Heart right ventricle (tissue), 16 donors: ENCODE results near the gene FILIP1L. TPM values are rescaled to one million over a fixed set of nuclear protein-coding genes. Genes with fewer than 3 reads are reported as not detected.

Experiments
- ATAC-seq, 8 donors: fragments of 200-7000 bp; cut with Tn5 transposase; one replicate each; pipeline ENCODE4 v1.9.1; 2020; ENCODE audit warnings: mild to moderate bottlenecking in 8 of 8, moderate library complexity in 8 of 8, moderate number of reproducible peaks in 1 of 8
- DNase-seq, 2 donors: peaks; one replicate each; pipeline ENCODE4 v3.0.0-alpha.2; 2020
- H3K27ac ChIP-seq, 10 donors: fragments of 200-600 bp; sonication (generic) in 2 of 10; one replicate each; pipeline versions ENCODE4 v1.5.0 to v1.8.0; 2020 to 2022; ENCODE audit warnings: mild to moderate bottlenecking in 3 of 10
- H3K27me3 ChIP-seq, 7 donors: fragments of 200-600 bp; one replicate each; pipeline ENCODE4 v1.8.0; 2021 to 2022; ENCODE audit warnings: mild to moderate bottlenecking in 2 of 7
- H3K36me3 ChIP-seq, 9 donors: fragments of 200-600 bp; sonication (generic) in 1 of 9; one replicate each; pipeline versions ENCODE4 v1.5.0 to v1.8.0; 2020 to 2022; ENCODE audit warnings: mild to moderate bottlenecking in 2 of 9
- H3K4me1 ChIP-seq, 9 donors: fragments of 200-600 bp; sonication (generic) in 1 of 9; one replicate each; pipeline versions ENCODE4 v1.5.0 to v1.8.0; 2020 to 2022; ENCODE audit warnings: mild to moderate bottlenecking in 4 of 9
- H3K4me3 ChIP-seq, 10 donors: fragments of 200-600 bp; sonication (generic) in 2 of 10; one replicate each; pipeline versions ENCODE4 v1.5.0 to v1.8.0; 2020 to 2022; ENCODE audit warnings: mild to moderate bottlenecking in 7 of 10, moderate library complexity in 2 of 10
- H3K9me3 ChIP-seq, 11 donors: fragments of 200-600 bp in 10 of 11; sonication (generic) in 2 of 11; one replicate each; pipeline versions ENCODE4 v1.5.0 to v1.8.0; 2013 to 2022; ENCODE audit warnings: mild to moderate bottlenecking in 2 of 11, control low read depth in 1 of 11, moderate library complexity in 1 of 11
- WGBS, 2 donors: extraction: QIAGEN DNeasy Blood & Tissue Kit; methylation state at CpG; one replicate each; pipeline ENCODE4 v1.1.7; 2013; ENCODE audit warnings: inconsistent platforms in 1 of 2; 5-methylcytosine and 5-hydroxymethylcytosine counted together
- intact Hi-C, 10 donors: fragments of 100-400 bp; cut with DNase I; formaldehyde crosslinking; loops; one replicate each; pipeline versions ENCODE4 v1.11.1 to v1.14.2; 2022
- polyA plus RNA-seq, 2 donors: library from polyadenylated mRNA; stranded (reverse); fragments of 200-250 nt; gene quantifications; one replicate each; pipeline ENCODE4 v1.2.3, GENCODE V29; 2013
- total RNA-seq, 10 donors: library from RNA; stranded (reverse); fragmentation: NEBNext Ultra II Directional in 3 of 10; extraction: Animal tissue kit (Norgen Biotek cat#: 25700) in 3 of 10; gene quantifications; one replicate each; pipeline versions ENCODE4 v1.2.1 to v1.2.4, GENCODE V29; 2021 to 2023
- TF ChIP-seq, protein P1 (sequence below), 9 donors: fragments of 200-600 bp; sonication (generic) in 2 of 9; IDR thresholded peaks; one replicate each; pipeline versions ENCODE4 v1.5.0 to v1.8.0; 2021 to 2022; ENCODE audit warnings: antibody characterized with exemption in 9 of 9, mild to moderate bottlenecking in 5 of 9, moderate library complexity in 1 of 9
- donor health status: Arrhythmogenic right ventricular cardiomyopathy.
- donor health status: ischemic (EF 13 %, LVEDD 7.1; RV severe dilation, severe dysfunction).
- donor health status: healthy with polysubstance abuse.
- donor health status: DM: no; HTN: yes; CAD: no.
- donor health status: DM: no; HTN: no; CAD: no.
- donor health status: ischemic (EF 25% LVEDD 6.9; RV normal size, moderate dysfunction).
- donor health status: ischemic (EF 25% LVEDD 5.7; RV mildly dilated, moderate dysfunction).
- donor health status: healthy.
- donor health status: DM: yes; HTN: yes; CAD: no.
- donor health status: Ischemic cardiomyopathy.
- donor health status: ischemic (EF 35%, LVEDD 5.7; RV mildly dilated, moderate dysfunction).
- donor health status: nonischemic (EF 11% LVEDD 7.7; RV severe dilation, severe dysfunction).
- donor health status: DM: yes; HTN: yes; CAD: no.
- donor health status: PGD.
- donor health status: ischemic (EF 29% LVEDD 5.4; RV normal size, mild dysfunction).
- donor health status: nonischemic (EF 23%, LVEDD 6.1; RV moderate dilation, normal function).

FILIP1L gene
- total and polyA plus RNA-seq, 12 donors, result 15.9 to 134 (median 64.3) TPM

GRCh38 chr3:99980606-99981005 is 133.7 kb downstream of the FILIP1L start:
- DNase-seq (no peak), ATAC-seq (peak in 5 of 8 donors; percentile 27 to 87 (median 75))
- intact Hi-C loops, result no loop called here

DNA sequence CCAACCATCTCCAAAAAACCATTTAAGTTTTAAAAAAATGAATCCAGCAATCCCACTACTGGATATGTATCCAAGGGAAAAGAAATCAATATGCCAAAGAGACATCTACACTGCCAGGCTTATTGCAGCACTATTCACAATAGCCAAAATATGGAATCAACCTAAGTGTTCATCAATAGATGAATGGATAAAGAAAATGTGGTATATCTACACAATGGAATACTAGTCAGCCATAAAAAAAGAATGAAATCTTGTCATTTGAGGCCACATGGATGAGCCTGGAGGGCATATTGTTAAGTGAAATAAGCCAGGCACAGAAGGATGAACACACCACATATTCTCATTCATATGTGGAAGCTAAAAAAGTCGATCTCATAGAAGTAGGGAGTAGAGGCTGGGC is 136.1 kb downstream of the FILIP1L start:
- Histone ChIP-seq H3K4me1 (peaks cover 0 to 18% (median 0%) of the 10 kb centered on the region in 9 donors), H3K27ac (no peak overlapping the region), H3K4me3 (no peak overlapping the region), H3K36me3 (no peaks in the 10 kb centered on the region), H3K9me3 (peaks cover 0 to 12% (median 0%) of the 10 kb centered on the region in 11 donors), H3K27me3 (no peaks in the 10 kb centered on the region)
- intact Hi-C loops, result no loop called here
- no peak for ATAC-seq
- DNase-seq, result no peak
- TF ChIP-seq, protein P1, sequence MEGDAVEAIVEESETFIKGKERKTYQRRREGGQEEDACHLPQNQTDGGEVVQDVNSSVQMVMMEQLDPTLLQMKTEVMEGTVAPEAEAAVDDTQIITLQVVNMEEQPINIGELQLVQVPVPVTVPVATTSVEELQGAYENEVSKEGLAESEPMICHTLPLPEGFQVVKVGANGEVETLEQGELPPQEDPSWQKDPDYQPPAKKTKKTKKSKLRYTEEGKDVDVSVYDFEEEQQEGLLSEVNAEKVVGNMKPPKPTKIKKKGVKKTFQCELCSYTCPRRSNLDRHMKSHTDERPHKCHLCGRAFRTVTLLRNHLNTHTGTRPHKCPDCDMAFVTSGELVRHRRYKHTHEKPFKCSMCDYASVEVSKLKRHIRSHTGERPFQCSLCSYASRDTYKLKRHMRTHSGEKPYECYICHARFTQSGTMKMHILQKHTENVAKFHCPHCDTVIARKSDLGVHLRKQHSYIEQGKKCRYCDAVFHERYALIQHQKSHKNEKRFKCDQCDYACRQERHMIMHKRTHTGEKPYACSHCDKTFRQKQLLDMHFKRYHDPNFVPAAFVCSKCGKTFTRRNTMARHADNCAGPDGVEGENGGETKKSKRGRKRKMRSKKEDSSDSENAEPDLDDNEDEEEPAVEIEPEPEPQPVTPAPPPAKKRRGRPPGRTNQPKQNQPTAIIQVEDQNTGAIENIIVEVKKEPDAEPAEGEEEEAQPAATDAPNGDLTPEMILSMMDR (IDR thresholded peaks at IDR 0.05), result no peak
- WGBS, 2 donors, result 100% methylated on average over 1 of the region's 1 CpG

More at GRCh38 chr3:99980606-99981005, 133.7 kb downstream of the FILIP1L start:
- Histone ChIP-seq H3K4me3 (no peak overlapping the region), H3K27ac (peak overlapping the region in 3 of 10 donors; percentile 6 to 27 (median 9)), H3K27me3 (no peaks in the 10 kb centered on the region), H3K36me3 (no peaks in the 10 kb centered on the region), H3K9me3 (peaks cover 0 to 12% (median 0%) of the 10 kb centered on the region in 11 donors), H3K4me1 (peaks cover 0 to 19% (median 0%) of the 10 kb centered on the region in 9 donors)
- 73 to 75% methylated on average over 3 of the region's 3 CpGs for WGBS, 2 donors
- TF ChIP-seq, protein P1 (IDR thresholded peaks at IDR 0.05), result no peak

GRCh38 chr3:99976584-99976983 is 137.7 kb downstream of the FILIP1L start:
- intact Hi-C loops, result no loop called here
- no peak for DNase-seq
- H3K9me3 ChIP-seq, result peaks cover 0 to 12% (median 0%) of the 10 kb centered on the region in 11 donors
- no peak for ATAC-seq
- H3K27me3 ChIP-seq, result no peaks in the 10 kb centered on the region
- H3K27ac ChIP-seq, result no peak overlapping the region
- H3K36me3 ChIP-seq, result no peaks in the 10 kb centered on the region
- H3K4me1 ChIP-seq, result peaks cover 0 to 18% (median 0%) of the 10 kb centered on the region in 9 donors
- no peak overlapping the region for H3K4me3 ChIP-seq
- TF ChIP-seq, protein P1 (IDR thresholded peaks at IDR 0.05), result no peak

DNA sequence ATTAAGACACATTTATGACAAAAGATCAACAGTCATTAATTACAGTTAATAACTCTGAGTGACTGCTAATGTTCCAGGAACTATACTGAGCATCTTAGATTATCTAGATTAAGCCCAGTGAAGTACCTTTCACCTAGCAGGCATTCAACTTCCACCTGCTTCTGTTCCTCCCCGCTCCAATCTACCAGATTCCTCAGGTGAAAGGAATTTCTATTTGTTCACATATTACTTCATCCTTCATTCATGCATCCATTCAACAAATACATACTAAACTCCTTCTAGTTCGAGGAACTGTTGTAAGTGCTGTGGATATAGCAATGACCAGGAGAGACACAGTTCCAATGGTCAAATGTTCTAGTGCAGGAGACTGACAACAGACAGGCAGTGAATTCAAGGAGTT is 139.3 kb downstream of the FILIP1L start:
- no peak overlapping the region for H3K27ac ChIP-seq
- no peak overlapping the region for H3K4me3 ChIP-seq
- TF ChIP-seq, protein P1 (IDR thresholded peaks at IDR 0.05), result no peak
- H3K27me3 ChIP-seq, result no peaks in the 10 kb centered on the region
- intact Hi-C loops, result no loop called here
- ATAC-seq, result no peak
- H3K36me3 ChIP-seq, result no peaks in the 10 kb centered on the region
- no peak for DNase-seq
- 90 to 97% methylated on average over 2 of the region's 2 CpGs for WGBS, 2 donors
- peaks cover 0 to 12% (median 0%) of the 10 kb centered on the region in 11 donors for H3K9me3 ChIP-seq
- H3K4me1 ChIP-seq, result peaks cover 0 to 8% (median 0%) of the 10 kb centered on the region in 9 donors
